ENCODE measurements around the gene DENND1A.

DNA sequence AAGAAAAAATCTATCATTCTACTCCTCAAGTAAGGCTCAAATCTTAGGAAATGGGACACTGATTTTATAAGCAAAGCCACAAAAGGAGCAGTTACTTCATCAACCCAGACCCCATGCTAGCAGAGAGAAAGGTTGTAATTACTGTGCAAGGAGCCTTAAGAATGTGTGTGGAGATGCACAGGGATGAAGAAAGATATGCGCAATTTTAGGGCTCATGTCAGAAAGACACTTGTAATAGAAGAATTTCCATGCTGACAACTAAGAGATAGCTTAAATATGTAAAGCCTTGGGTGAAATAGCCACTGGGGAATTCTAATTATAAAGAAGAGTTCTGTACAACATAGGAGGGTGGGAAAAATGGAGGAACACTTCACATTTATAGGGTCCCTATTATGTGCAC is 432.1 kb downstream of the DENND1A start:
- TF ChIP-seq EP300 (IDR thresholded peaks at IDR 0.05): no peak
- TF ChIP-seq CTCF (IDR thresholded peaks at IDR 0.05): no peak
- no peak for TF ChIP-seq POLR2A (IDR thresholded peaks at IDR 0.05)
